Calu3 (cell line): ENCODE measurements around the gene TRA2A. TPM values are rescaled to one million over a fixed set of nuclear protein-coding genes. Genes with fewer than 3 reads are reported as not detected.

ENCODE experiments used
- Bru-seq: library from RNA; stranded (reverse); fragments of 400-500 nt; gene quantifications from one replicate; lab custom pipeline; 2021; lab: Mats Ljungman, UMichigan
- BruChase-seq, 2 experiments: library from RNA; stranded (reverse); fragments of 400-500 nt; gene quantifications; one replicate each; lab custom pipeline; 2021; lab: Mats Ljungman, UMichigan
- BruUV-seq: library from RNA; stranded (reverse); fragments of 400-500 nt; replicated peaks from 2 replicates; lab custom pipeline; 2021; lab: Mats Ljungman, UMichigan
- CTCF ChIA-PET: fragments of 300-600 bp; sonication (Branson Sonifier 250); formaldehyde crosslinking; loops from one replicate; lab custom pipeline; 2022; ENCODE audit warnings: antibody characterized with exemption; lab: Charles Lee
- DNase-seq: peaks from one replicate; pipeline ENCODE4 v3.0.0; 2022
- H3K27ac Mint-ChIP-seq: one replicate; pipeline ENCODE4 v1.8.0; 2022; ENCODE audit warnings: mixed read lengths; ENCODE audit not compliant: unreplicated experiment
- H3K27me3 Mint-ChIP-seq: one replicate; pipeline ENCODE4 v1.8.0; 2022; ENCODE audit warnings: mixed read lengths; ENCODE audit not compliant: unreplicated experiment
- H3K36me3 Mint-ChIP-seq: one replicate; pipeline ENCODE4 v1.8.0; 2022; ENCODE audit warnings: mild to moderate bottlenecking, moderate library complexity, mixed read lengths; ENCODE audit not compliant: insufficient read depth, unreplicated experiment
- H3K4me1 Mint-ChIP-seq: one replicate; pipeline ENCODE4 v1.8.0; 2022; ENCODE audit warnings: mild to moderate bottlenecking, low read depth, mixed read lengths; ENCODE audit not compliant: unreplicated experiment
- H3K4me3 Mint-ChIP-seq: one replicate; pipeline ENCODE4 v1.8.0; 2022; ENCODE audit warnings: mild to moderate bottlenecking, low read depth, moderate library complexity, mixed read lengths; ENCODE audit not compliant: unreplicated experiment
- H3K9me3 Mint-ChIP-seq: one replicate; pipeline ENCODE4 v1.8.0; 2022; ENCODE audit warnings: low read depth, mixed read lengths; ENCODE audit not compliant: unreplicated experiment
- intact Hi-C: fragments of 100-400 bp; cut with micrococcal nuclease; formaldehyde crosslinking; loops from one replicate; pipeline ENCODE4 v1.10.0; 2022; ENCODE audit not compliant: unreplicated experiment
- long read RNA-seq: library from polyadenylated mRNA; stranded (forward); transcript quantifications from one replicate; pipeline ENCODE4 v2.0.0, GENCODE V29; 2022
- total RNA-seq: library from RNA; stranded (reverse); gene quantifications from 2 replicates; pipeline ENCODE4 v1.2.3, GENCODE V29; 2022
- TF ChIP-seq, protein P1 (sequence below): fragments of 200-600 bp; IDR thresholded peaks from one replicate; pipeline ENCODE4 v1.8.0; 2022; ENCODE audit warnings: antibody characterized with exemption; ENCODE audit not compliant: unreplicated experiment

TRA2A gene
- total RNA-seq (136 and 143 TPM in 2 replicates), Bru-seq, nascent RNA (percentile 99 among the genes with signal in this experiment), BruChase-seq, experiment 1, labeled RNA remaining after a 6-hour chase (percentile 98 among the genes with signal in this experiment), BruChase-seq, experiment 2, labeled RNA remaining after a 2-hour chase (percentile 99 among the genes with signal in this experiment)
- long read RNA-seq, partial matches to known transcripts: 3 of 15 reads
- long read RNA-seq, other reads (novel, unspliced or antisense): 10 of 15 reads

- CTCF ChIA-PET: interaction anchor here (1.0 to 1.5 kb wide), 3 partner anchors 8 to 259 kb away, joined by 3 to 8 read pairs (median 3); no protein-coding TSS in a partner anchor
- intact Hi-C loops: no loop called here
- H3K9me3 Mint-ChIP-seq: no peaks in the 10 kb centered on the region
Measured at GRCh38 chr7:23531794-23532489, at the start of gene TRA2A. Gene TRA2A (minus strand): TSS chr7:23531981. CDS start chr7:23531824, 157 bp downstream.

GRCh38 chr7:23570592-23571200, 38.9 kb upstream of the TRA2A start:
- H3K9me3 Mint-ChIP-seq: no peaks in the 10 kb centered on the region
- no peaks in the 10 kb centered on the region for H3K27me3 Mint-ChIP-seq
- intact Hi-C loops: loop anchor here (1.0 to 5.0 kb wide), 2 partner anchors 142 to 1097 kb away; no protein-coding TSS in a partner anchor
- no peak overlapping the region for H3K4me3 Mint-ChIP-seq
- CTCF ChIA-PET: interaction anchor here (0.7 to 3.0 kb wide), 6 partner anchors 126 to 759 kb away, joined by 3 to 15 read pairs (median 5); partner anchors contain the start of gene STK31
- no TSS peak for BruUV-seq
- no peaks in the 10 kb centered on the region for H3K36me3 Mint-ChIP-seq
- H3K4me1 Mint-ChIP-seq: no peaks in the 10 kb centered on the region
- no peak overlapping the region for H3K27ac Mint-ChIP-seq
- TF ChIP-seq, protein P1, sequence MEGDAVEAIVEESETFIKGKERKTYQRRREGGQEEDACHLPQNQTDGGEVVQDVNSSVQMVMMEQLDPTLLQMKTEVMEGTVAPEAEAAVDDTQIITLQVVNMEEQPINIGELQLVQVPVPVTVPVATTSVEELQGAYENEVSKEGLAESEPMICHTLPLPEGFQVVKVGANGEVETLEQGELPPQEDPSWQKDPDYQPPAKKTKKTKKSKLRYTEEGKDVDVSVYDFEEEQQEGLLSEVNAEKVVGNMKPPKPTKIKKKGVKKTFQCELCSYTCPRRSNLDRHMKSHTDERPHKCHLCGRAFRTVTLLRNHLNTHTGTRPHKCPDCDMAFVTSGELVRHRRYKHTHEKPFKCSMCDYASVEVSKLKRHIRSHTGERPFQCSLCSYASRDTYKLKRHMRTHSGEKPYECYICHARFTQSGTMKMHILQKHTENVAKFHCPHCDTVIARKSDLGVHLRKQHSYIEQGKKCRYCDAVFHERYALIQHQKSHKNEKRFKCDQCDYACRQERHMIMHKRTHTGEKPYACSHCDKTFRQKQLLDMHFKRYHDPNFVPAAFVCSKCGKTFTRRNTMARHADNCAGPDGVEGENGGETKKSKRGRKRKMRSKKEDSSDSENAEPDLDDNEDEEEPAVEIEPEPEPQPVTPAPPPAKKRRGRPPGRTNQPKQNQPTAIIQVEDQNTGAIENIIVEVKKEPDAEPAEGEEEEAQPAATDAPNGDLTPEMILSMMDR: peak; percentile 96
- peak; percentile 90 for DNase-seq

More at GRCh38 chr7:23531794-23532489, at the start of gene TRA2A:
- H3K4me1 Mint-ChIP-seq: peaks cover 40% of the 10 kb centered on the region
- peak within 1 kb of the TSS; percentile 79 for H3K4me3 Mint-ChIP-seq
- TF ChIP-seq, protein P1: no peak
- BruUV-seq: TSS peak; percentile 90
- DNase-seq: peak; percentile 99
- peak within 1 kb of the TSS; percentile 93 for H3K27ac Mint-ChIP-seq
- H3K27me3 Mint-ChIP-seq: no peaks in the 10 kb centered on the region
- peaks cover 46% of the 10 kb centered on the region for H3K36me3 Mint-ChIP-seq

- no peaks in the 10 kb centered on the region for H3K9me3 Mint-ChIP-seq
- H3K27ac Mint-ChIP-seq: no peak overlapping the region
- BruUV-seq: no TSS peak
- intact Hi-C loops: no loop called here
- H3K36me3 Mint-ChIP-seq: no peaks in the 10 kb centered on the region
- H3K4me3 Mint-ChIP-seq: no peak overlapping the region
- H3K4me1 Mint-ChIP-seq: no peaks in the 10 kb centered on the region
- TF ChIP-seq, protein P1: no peak
- no peak for DNase-seq
- H3K27me3 Mint-ChIP-seq: peaks cover 17% of the 10 kb centered on the region
- CTCF ChIA-PET: interaction anchor here (0.6 kb wide), 1 partner anchor 141 kb away, joined by 6 read pairs; no protein-coding TSS in a partner anchor
Measured at GRCh38 chr7:23558303-23558702, 26.5 kb upstream of the TRA2A start.

GRCh38 chr7:23547662-23548061, 15.9 kb upstream of the TRA2A start:
- Mint-ChIP-seq H3K36me3 (peaks cover 4% of the 10 kb centered on the region), H3K27me3 (no peaks in the 10 kb centered on the region), H3K9me3 (no peaks in the 10 kb centered on the region), H3K4me3 (no peak overlapping the region), H3K4me1 (peaks cover 16% of the 10 kb centered on the region), H3K27ac (no peak overlapping the region)
- BruUV-seq: no TSS peak
- DNase-seq: no peak
- intact Hi-C loops: loop anchor here (1.0 kb wide), 1 partner anchor 165 kb away; no protein-coding TSS in a partner anchor
- CTCF ChIA-PET: interaction anchor here (0.7 to 1.8 kb wide), 4 partner anchors 162 to 669 kb away, joined by 3 to 13 read pairs (median 10); partner anchors contain the start of gene STK31
- TF ChIP-seq, protein P1: no peak
